Amniotic epithelial cell (primary cell): ENCODE measurements around the gene ZNF567.

Source experiments
- DNase-seq: peaks from one replicate; pipeline ENCODE4 v3.0.0-alpha.2; 2010; ENCODE audit warnings: low read depth

The ZNF567 gene

DNA sequence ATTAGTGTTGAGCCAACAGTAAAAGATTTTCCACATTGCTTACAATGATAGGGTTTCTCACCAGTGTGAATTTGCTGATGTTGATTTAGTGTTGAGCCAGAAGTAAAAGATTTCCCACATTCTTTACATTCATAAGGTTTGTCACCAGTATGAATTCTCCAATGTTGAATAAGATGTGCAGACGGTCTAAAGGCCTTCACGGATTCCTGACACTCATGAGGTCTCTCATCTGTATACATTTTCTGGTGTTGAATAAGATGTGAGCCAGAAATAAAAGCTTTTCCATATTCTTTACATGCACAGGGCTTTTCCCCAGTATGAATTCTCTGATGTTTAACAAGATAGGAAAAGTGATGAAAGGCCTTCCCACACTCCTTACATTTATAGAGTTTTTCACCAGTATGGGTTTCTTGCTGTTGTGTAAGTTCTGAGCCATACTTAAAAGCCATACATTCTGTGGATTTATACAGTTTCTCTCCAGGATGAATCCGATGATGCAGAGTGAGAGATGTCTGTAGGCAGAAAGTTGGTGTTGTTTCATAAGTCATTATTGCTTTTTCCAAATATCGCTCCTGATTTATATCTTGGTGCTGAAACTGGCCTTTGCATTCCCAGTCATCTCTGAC lies 62.8 kb downstream of the ZNF567 start:
- no peak for DNase-seq
